Superior temporal gyrus (tissue), 1 donor: ENCODE measurements around the gene LIMS2.

Experiments used
- DNase-seq: peaks from one replicate; pipeline ENCODE4 v3.0.0-alpha.2; 2016; ENCODE audit errors: extremely low spot score

The LIMS2 gene

GRCh38 chr2:127622561-127623387 is 52.6 kb downstream of the LIMS2 start:
- DNase-seq: no peak

GRCh38 chr2:127621981-127622431 is 53.3 kb downstream of the LIMS2 start:
- no peak for DNase-seq

- DNase-seq: no peak
These were observed 54.5 kb downstream of the LIMS2 start for GRCh38 chr2:127620866-127621265.

GRCh38 chr2:127619877-127620705 is 55.2 kb downstream of the LIMS2 start:
- no peak for DNase-seq

GRCh38 chr2:127619203-127619590 is 56.1 kb downstream of the LIMS2 start:
- no peak for DNase-seq

- no peak for DNase-seq
These were observed 56.7 kb downstream of the LIMS2 start for GRCh38 chr2:127618551-127619202.

- DNase-seq: no peak
These were observed 59.7 kb downstream of the LIMS2 start for GRCh38 chr2:127615511-127616166.

GRCh38 chr2:127614731-127615130 is 60.6 kb downstream of the LIMS2 start:
- no peak for DNase-seq

GRCh38 chr2:127614246-127614645 is 61.1 kb downstream of the LIMS2 start:
- no peak for DNase-seq

- DNase-seq: no peak
These were observed 63.1 kb downstream of the LIMS2 start for GRCh38 chr2:127612111-127612822.

- DNase-seq: no peak
These were observed 64.0 kb downstream of the LIMS2 start for GRCh38 chr2:127611076-127611925.

- DNase-seq: no peak
These were observed 64.8 kb downstream of the LIMS2 start for GRCh38 chr2:127610561-127610960.

GRCh38 chr2:127609818-127610217 is 65.5 kb downstream of the LIMS2 start:
- DNase-seq: no peak

GRCh38 chr2:127609031-127609751 is 66.1 kb downstream of the LIMS2 start:
- DNase-seq: no peak

GRCh38 chr2:127608061-127609030 is 67.0 kb downstream of the LIMS2 start:
- DNase-seq: no peak

GRCh38 chr2:127607399-127607908 is 67.9 kb downstream of the LIMS2 start:
- DNase-seq: no peak

GRCh38 chr2:127606625-127607398 is 68.5 kb downstream of the LIMS2 start:
- no peak for DNase-seq
